Mesenchymal stem cell (in vitro differentiated cells and primary cell): ENCODE measurements around the gene MAPKAPK2.

Source experiments
- DNase-seq: peaks from one replicate; pipeline ENCODE4 v3.0.0-alpha.2; 2013
- H2AFZ ChIP-seq: one replicate; pipeline ENCODE4 v1.6.1; 2013; ENCODE audit warnings: low read depth, mild to moderate bottlenecking, control low read depth, inconsistent platforms, low read length, moderate library complexity
- H2AK5ac ChIP-seq: 2 replicates; pipeline ENCODE4 v1.6.1; 2013; ENCODE audit warnings: low read length, moderate library complexity, mild to moderate bottlenecking, inconsistent platforms; ENCODE audit not compliant: severe bottlenecking
- H2BK120ac ChIP-seq: one replicate; pipeline ENCODE4 v1.6.1; 2013; ENCODE audit warnings: low read depth, mild to moderate bottlenecking, inconsistent platforms, low read length, moderate library complexity
- H2BK12ac ChIP-seq, 2 experiments: one replicate each; pipeline ENCODE4 v1.6.1; 2013; ENCODE audit warnings: inconsistent platforms in 2 of 2, low read length in 2 of 2, mild to moderate bottlenecking in 2 of 2, moderate library complexity in 2 of 2, control low read depth in 1 of 2
- H2BK15ac ChIP-seq: one replicate; pipeline ENCODE4 v1.6.1; 2013; ENCODE audit warnings: mild to moderate bottlenecking, low read depth, inconsistent platforms; ENCODE audit not compliant: poor library complexity, severe bottlenecking
- H2BK5ac ChIP-seq: 2 replicates; pipeline ENCODE4 v1.6.1; 2013; ENCODE audit warnings: low read depth, mild to moderate bottlenecking, low read length, control low read depth, inconsistent platforms; ENCODE audit not compliant: poor library complexity, severe bottlenecking
- H3K14ac ChIP-seq, 2 experiments: one replicate each; pipeline ENCODE4 v1.6.1; 2013; ENCODE audit warnings: inconsistent platforms in 2 of 2, low read length in 2 of 2, control low read depth in 1 of 2, mild to moderate bottlenecking in 1 of 2, moderate library complexity in 1 of 2
- H3K18ac ChIP-seq, 2 experiments: one replicate each; pipeline ENCODE4 v1.6.1; 2013; ENCODE audit warnings: inconsistent platforms in 2 of 2, low read length in 2 of 2, control low read depth in 1 of 2, low read depth in 1 of 2, mild to moderate bottlenecking in 1 of 2
- H3K23ac ChIP-seq, 2 experiments: one replicate each; pipeline ENCODE4 v1.6.1; 2013; ENCODE audit warnings: inconsistent platforms in 2 of 2, low read length in 2 of 2, mild to moderate bottlenecking in 2 of 2, moderate library complexity in 2 of 2, control low read depth in 1 of 2
- H3K27ac ChIP-seq: 2 replicates; pipeline ENCODE4 v1.5.1; 2013; ENCODE audit warnings: mild to moderate bottlenecking, moderate library complexity, low read length, control low read depth, inconsistent platforms; ENCODE audit not compliant: poor library complexity, severe bottlenecking
- H3K27me3 ChIP-seq, 2 experiments: 2 replicates each; pipeline versions ENCODE4 v1.6.1 to v1.7.0; 2013; ENCODE audit warnings: low read length in 2 of 2, mild to moderate bottlenecking in 2 of 2, moderate library complexity in 2 of 2, control low read depth in 1 of 2, inconsistent platforms in 1 of 2; ENCODE audit not compliant: control insufficient read depth in 1 of 2, insufficient read depth in 1 of 2
- H3K36me3 ChIP-seq, 2 experiments: 2 replicates each; pipeline versions ENCODE4 v1.6.1 to v1.7.0; 2013; ENCODE audit warnings: low read length in 2 of 2, control low read depth in 1 of 2, inconsistent platforms in 1 of 2, low read depth in 1 of 2, mild to moderate bottlenecking in 1 of 2; ENCODE audit not compliant: insufficient read depth in 2 of 2, control insufficient read depth in 1 of 2
- H3K4ac ChIP-seq, 2 experiments: one replicate each; pipeline ENCODE4 v1.6.1; 2013; ENCODE audit warnings: inconsistent platforms in 2 of 2, low read length in 2 of 2, mild to moderate bottlenecking in 2 of 2, moderate library complexity in 2 of 2, control low read depth in 1 of 2, low read depth in 1 of 2
- H3K4me1 ChIP-seq: 2 replicates; pipeline ENCODE4 v1.6.1; 2013; ENCODE audit warnings: low read depth, low read length, control low read depth; ENCODE audit not compliant: control insufficient read depth, insufficient read depth
- H3K4me2 ChIP-seq: 2 replicates; pipeline ENCODE4 v1.6.1; 2013; ENCODE audit warnings: low read length, mild to moderate bottlenecking, inconsistent platforms; ENCODE audit not compliant: poor library complexity, severe bottlenecking
- H3K4me3 ChIP-seq, 2 experiments: 2 replicates each; pipeline versions ENCODE4 v1.5.1 to v1.7.0; 2013; ENCODE audit warnings: low read length in 2 of 2, mild to moderate bottlenecking in 2 of 2, control low read depth in 1 of 2, low read depth in 1 of 2; ENCODE audit not compliant: insufficient read depth in 1 of 2
- H3K79me1 ChIP-seq: replicated peaks from 2 replicates; pipeline ENCODE4 v1.6.1; 2013; ENCODE audit warnings: mild to moderate bottlenecking, control low read depth, low read length, inconsistent platforms; ENCODE audit not compliant: poor library complexity, severe bottlenecking
- H3K9ac ChIP-seq: 2 replicates; pipeline ENCODE4 v1.7.0; 2013; ENCODE audit warnings: mild to moderate bottlenecking, low read length, moderate library complexity
- H3K9me3 ChIP-seq: 2 replicates; pipeline ENCODE4 v1.7.0; 2013; ENCODE audit warnings: mild to moderate bottlenecking, low read length; ENCODE audit not compliant: control insufficient read depth
- H4K8ac ChIP-seq: one replicate; pipeline ENCODE4 v1.6.1; 2013; ENCODE audit warnings: inconsistent platforms, mild to moderate bottlenecking, low read length, moderate library complexity
- H4K91ac ChIP-seq: one replicate; pipeline ENCODE4 v1.6.1; 2013; ENCODE audit warnings: mild to moderate bottlenecking, low read length, inconsistent platforms
- WGBS: methylation state at CpG from one replicate; pipeline ENCODE4 v1.1.7; 2013; ENCODE audit warnings: mixed read lengths; 5-methylcytosine and 5-hydroxymethylcytosine counted together

The MAPKAPK2 gene

DNA sequence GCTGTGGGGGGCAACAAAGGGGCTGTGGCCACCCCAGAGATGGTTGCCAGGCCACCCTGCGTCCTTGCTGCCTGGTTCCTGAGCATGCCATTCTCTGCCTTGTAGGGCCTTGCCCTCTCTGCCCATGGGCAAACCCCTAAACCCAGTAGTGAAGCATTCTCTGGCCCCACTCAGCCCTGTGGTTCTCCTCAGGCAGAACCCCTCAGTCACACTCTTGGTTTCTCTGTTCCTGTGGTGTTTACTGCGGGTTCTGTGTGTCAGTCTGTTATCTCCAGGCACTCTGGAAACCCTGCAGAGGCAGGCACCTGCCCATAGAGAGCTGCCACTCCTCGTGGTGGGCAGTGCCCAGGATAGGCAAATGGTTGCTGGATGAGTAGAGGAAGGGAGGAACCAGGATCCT, 44.8 kb downstream of the MAPKAPK2 start:
- Histone ChIP-seq H3K4ac (no peak overlapping the region), H2AK5ac (no peak overlapping the region), H3K4me1 (peaks cover 12% of the 10 kb centered on the region), H3K27ac (no peak overlapping the region), H2BK120ac (no peak overlapping the region), H3K23ac (no peak overlapping the region), H4K91ac (no peak overlapping the region), H3K9ac (no peak overlapping the region), H3K4me3 (no peak overlapping the region), H2BK12ac (no peak overlapping the region), H3K79me1 (peaks cover 46% of the 10 kb centered on the region), H2BK15ac (no peak overlapping the region), H3K4me2 (no peak overlapping the region), H3K27me3 (no peaks in the 10 kb centered on the region), H4K8ac (no peak overlapping the region), H3K9me3 (no peaks in the 10 kb centered on the region), H2AFZ (no peak overlapping the region), H3K36me3 (peaks cover 56 to 58% of the 10 kb centered on the region in 2 experiments), H3K14ac (no peak overlapping the region), H3K18ac (no peak overlapping the region), H2BK5ac (no peak overlapping the region)
- 98% methylated on average over 3 of the region's 3 CpGs for WGBS
- no peak for DNase-seq

DNA sequence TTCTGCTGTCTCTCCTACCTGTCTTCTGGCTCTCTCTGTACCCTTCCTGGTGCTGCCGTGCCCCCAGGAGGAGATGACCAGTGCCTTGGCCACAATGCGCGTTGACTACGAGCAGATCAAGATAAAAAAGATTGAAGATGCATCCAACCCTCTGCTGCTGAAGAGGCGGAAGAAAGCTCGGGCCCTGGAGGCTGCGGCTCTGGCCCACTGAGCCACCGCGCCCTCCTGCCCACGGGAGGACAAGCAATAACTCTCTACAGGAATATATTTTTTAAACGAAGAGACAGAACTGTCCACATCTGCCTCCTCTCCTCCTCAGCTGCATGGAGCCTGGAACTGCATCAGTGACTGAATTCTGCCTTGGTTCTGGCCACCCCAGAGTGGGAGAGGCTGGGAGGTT, 47.8 kb downstream of the MAPKAPK2 start:
- Histone ChIP-seq H3K23ac (no peak overlapping the region), H2BK5ac (no peak overlapping the region), H3K27me3 (no peaks in the 10 kb centered on the region), H3K9me3 (no peaks in the 10 kb centered on the region), H3K18ac (no peak overlapping the region), H2BK120ac (no peak overlapping the region), H2BK12ac (no peak overlapping the region), H2AK5ac (no peak overlapping the region), H3K27ac (no peak overlapping the region), H3K79me1 (peaks cover 53% of the 10 kb centered on the region), H2BK15ac (no peak overlapping the region), H3K4me2 (no peak overlapping the region), H3K14ac (no peak overlapping the region), H2AFZ (no peak overlapping the region), H3K4me3 (no peak overlapping the region), H3K4ac (no peak overlapping the region), H4K8ac (no peak overlapping the region), H3K4me1 (peaks cover 15% of the 10 kb centered on the region), H3K36me3 (peaks cover 77 to 83% of the 10 kb centered on the region in 2 experiments), H3K9ac (no peak overlapping the region), H4K91ac (no peak overlapping the region)
- DNase-seq = no peak
- WGBS = 95% methylated on average over 10 of the region's 11 CpGs

DNA sequence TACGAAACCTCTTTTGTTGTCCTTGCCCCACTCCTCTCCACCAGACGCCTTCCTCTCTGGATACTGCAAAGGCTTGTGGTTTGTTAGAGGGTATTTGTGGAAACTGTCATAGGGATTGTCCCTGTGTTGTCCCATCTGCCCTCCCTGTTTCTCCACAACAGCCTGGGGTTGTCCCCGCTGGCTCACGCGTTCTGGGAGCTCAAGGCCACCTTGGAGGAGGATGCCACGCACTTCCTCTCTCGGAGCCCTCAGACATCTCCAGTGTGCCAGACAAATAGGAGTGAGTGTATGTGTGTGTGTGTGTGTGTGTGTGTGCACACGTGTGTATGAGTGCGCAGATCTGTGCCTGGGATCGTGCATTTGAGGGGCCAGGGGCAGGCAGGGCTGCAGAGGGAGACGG, 48.3 kb downstream of the MAPKAPK2 start:
- Histone ChIP-seq H3K9ac (no peak overlapping the region), H2BK120ac (no peak overlapping the region), H3K27ac (no peak overlapping the region)

DNA sequence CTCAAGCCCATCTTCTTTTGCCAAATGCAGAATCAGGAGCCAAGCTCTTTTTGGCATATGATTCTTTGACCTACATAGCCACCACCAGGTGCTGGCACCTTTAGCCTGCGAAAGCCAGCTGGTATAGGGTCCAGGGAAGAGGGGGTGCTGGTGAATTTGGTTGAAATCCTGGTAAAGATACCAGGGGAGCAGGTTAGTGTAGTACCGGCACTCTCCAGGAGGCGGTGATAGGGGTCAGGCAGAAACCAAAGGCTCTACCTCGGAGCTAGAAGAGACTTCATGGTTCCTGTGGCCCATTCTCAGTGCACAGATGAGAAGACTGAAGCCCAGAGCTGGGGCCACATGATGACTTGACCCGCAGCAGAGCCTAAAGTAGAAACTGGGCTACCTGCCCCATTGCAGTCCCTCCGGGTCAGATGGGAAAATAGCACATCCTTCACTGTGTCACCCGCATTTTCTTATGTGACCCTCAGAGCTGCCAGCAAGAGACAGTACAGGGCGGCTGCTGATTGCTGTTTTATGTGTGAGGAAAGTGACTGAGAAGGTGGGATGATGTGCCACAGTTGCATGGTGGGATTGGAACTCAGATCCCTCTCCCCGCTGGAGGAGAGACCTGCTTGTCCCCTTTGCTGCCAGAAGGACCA, 49.9 kb downstream of the MAPKAPK2 start:
- peaks cover 72 to 87% of the 10 kb centered on the region in 2 experiments for H3K36me3 ChIP-seq
- no peak overlapping the region for H2AFZ ChIP-seq
- peak overlapping the region; percentile 18 for H2AK5ac ChIP-seq
- no peak overlapping the region for H3K4ac ChIP-seq
- no peak overlapping the region for H2BK15ac ChIP-seq
- H3K27me3 ChIP-seq = no peaks in the 10 kb centered on the region
- DNase-seq = peak; percentile 54
- no peak overlapping the region for H2BK120ac ChIP-seq
- peaks cover 41% of the 10 kb centered on the region for H3K79me1 ChIP-seq
- no peak overlapping the region for H3K14ac ChIP-seq
- H3K4me1 ChIP-seq = peaks cover 15% of the 10 kb centered on the region
- WGBS = 74% methylated on average over 9 of the region's 9 CpGs
- no peak overlapping the region for H4K91ac ChIP-seq
- H3K9me3 ChIP-seq = no peaks in the 10 kb centered on the region
- H3K23ac ChIP-seq = no peak overlapping the region
- no peak overlapping the region for H4K8ac ChIP-seq
- H3K4me2 ChIP-seq = no peak overlapping the region
- H2BK12ac ChIP-seq = no peak overlapping the region
- no peak overlapping the region for H3K4me3 ChIP-seq
- H3K27ac ChIP-seq = no peak overlapping the region
- no peak overlapping the region for H2BK5ac ChIP-seq
- H3K9ac ChIP-seq = no peak overlapping the region
- H3K18ac ChIP-seq = peak overlapping the region in 1 of 2 experiments; percentile 19

More for the DNA sequence above, 48.3 kb downstream of the MAPKAPK2 start:
- Histone ChIP-seq H3K79me1 (peaks cover 53% of the 10 kb centered on the region), H4K8ac (no peak overlapping the region), H2BK12ac (no peak overlapping the region), H3K4ac (no peak overlapping the region), H3K27me3 (no peaks in the 10 kb centered on the region), H3K4me1 (peaks cover 15% of the 10 kb centered on the region), H3K4me3 (no peak overlapping the region), H3K4me2 (no peak overlapping the region), H3K14ac (no peak overlapping the region), H4K91ac (no peak overlapping the region), H2AFZ (no peak overlapping the region), H3K9me3 (no peaks in the 10 kb centered on the region), H2AK5ac (no peak overlapping the region), H3K36me3 (peaks cover 82 to 88% of the 10 kb centered on the region in 2 experiments), H2BK5ac (no peak overlapping the region), H3K18ac (no peak overlapping the region), H2BK15ac (no peak overlapping the region), H3K23ac (no peak overlapping the region)
- DNase-seq = no peak
- WGBS = 95% methylated on average over 9 of the region's 11 CpGs
